Endodermal cell (in vitro differentiated cells): Measurements from ENCODE around the gene SLC18B1. TPM values are rescaled to one million over a fixed set of nuclear protein-coding genes. Genes with fewer than 3 reads are reported as not detected.

ENCODE experiments used
- DNase-seq: peaks from one replicate; pipeline ENCODE4 v3.0.0-alpha.2; 2017
- H3K27ac ChIP-seq: 2 replicates; pipeline ENCODE4 v1.5.1; 2013; ENCODE audit warnings: mild to moderate bottlenecking, low read depth, low read length, moderate library complexity
- H3K27me3 ChIP-seq: 2 replicates; pipeline ENCODE4 v1.6.1; 2013; ENCODE audit warnings: mild to moderate bottlenecking, low read length, moderate library complexity; ENCODE audit not compliant: insufficient read depth, control insufficient read depth, poor library complexity, severe bottlenecking
- H3K36me3 ChIP-seq: 2 replicates; pipeline ENCODE4 v1.7.0; 2013; ENCODE audit warnings: mild to moderate bottlenecking, low read length, moderate library complexity; ENCODE audit not compliant: control insufficient read depth, insufficient read depth
- H3K4me1 ChIP-seq: one replicate; pipeline ENCODE4 v1.7.0; 2013; ENCODE audit warnings: low read length; ENCODE audit not compliant: control insufficient read depth, insufficient read depth
- H3K4me3 ChIP-seq: 2 replicates; pipeline ENCODE4 v1.5.1; 2013; ENCODE audit warnings: mild to moderate bottlenecking, low read length, moderate library complexity
- H3K9ac ChIP-seq: 2 replicates; pipeline ENCODE4 v1.6.1; 2013; ENCODE audit warnings: mild to moderate bottlenecking, low read length, moderate library complexity; ENCODE audit not compliant: poor library complexity, severe bottlenecking; ENCODE audit errors: extremely low read depth
- H3K9me3 ChIP-seq: 2 replicates; pipeline ENCODE4 v1.6.1; 2013; ENCODE audit warnings: mild to moderate bottlenecking, low read length, moderate library complexity; ENCODE audit not compliant: control insufficient read depth
- H3K27ac Mint-ChIP-seq: 2 replicates; pipeline ENCODE4 v1.8.0; 2020; ENCODE audit warnings: mixed read lengths
- H3K27me3 Mint-ChIP-seq: 2 replicates; pipeline ENCODE4 v1.8.0; 2021; ENCODE audit warnings: mild to moderate bottlenecking, mixed read lengths; ENCODE audit not compliant: insufficient read depth
- H3K36me3 Mint-ChIP-seq: 2 replicates; pipeline ENCODE4 v1.8.0; 2020; ENCODE audit warnings: low read depth, mixed read lengths
- H3K4me1 Mint-ChIP-seq: 2 replicates; pipeline ENCODE4 v1.8.0; 2020; ENCODE audit warnings: mixed read lengths
- H3K4me3 Mint-ChIP-seq: 2 replicates; pipeline ENCODE4 v1.8.0; 2020; ENCODE audit warnings: mild to moderate bottlenecking, moderate library complexity, mixed read lengths
- H3K9me3 Mint-ChIP-seq: 2 replicates; pipeline ENCODE4 v1.8.0; 2020; ENCODE audit warnings: mild to moderate bottlenecking, mixed read lengths
- WGBS, 2 experiments: methylation state at CpG; one replicate each; pipeline versions ENCODE4 v1.1.5 to v1.1.7; 2013; ENCODE audit warnings: missing lambda C conversion rate in 2 of 2, mixed read lengths in 1 of 2; ENCODE audit not compliant: insufficient coverage in 1 of 2, insufficient read length in 1 of 2; 5-methylcytosine and 5-hydroxymethylcytosine counted together
- total RNA-seq, 2 donors: library from RNA; stranded (reverse); fragmentation: NEBNext Ultra II Directional in 1 of 2; extraction: Animal tissue kit (Norgen Biotek cat#: 25700) in 1 of 2; gene quantifications; 2 replicates in 1 of 2; 3 replicates in 1 of 2; pipeline ENCODE4 v1.2.1, GENCODE V29; 2021
- TF ChIP-seq, protein P1 (sequence below): fragments of 200-600 bp; sonication (generic); conservative IDR thresholded peaks from 2 replicates; pipeline ENCODE4 v1.5.0; 2021; ENCODE audit warnings: antibody characterized with exemption, mild to moderate bottlenecking

SLC18B1 gene
- total RNA-seq, 2 donors from 2014 or later: 10.9 to 15.3 TPM

DNA sequence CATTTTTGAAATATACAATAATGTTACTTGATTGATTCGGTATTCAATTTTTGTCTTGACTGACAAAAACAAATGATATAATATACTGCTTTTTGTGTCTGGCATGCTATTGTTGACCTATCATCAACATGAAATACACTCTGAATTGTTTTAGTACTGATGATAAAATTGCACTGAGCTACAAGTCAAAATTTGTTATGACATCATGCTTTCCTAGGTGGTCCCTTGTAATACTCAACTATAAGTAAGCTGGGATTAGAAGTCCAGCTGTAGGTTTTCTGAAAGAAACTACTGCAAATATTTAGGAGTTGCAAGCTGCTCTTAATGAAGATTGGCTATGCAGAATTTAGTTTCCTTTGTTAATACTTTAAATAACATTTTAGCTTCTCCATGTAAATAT, 32.9 kb downstream of the SLC18B1 start:
- DNase-seq: no peak
- no peaks in the 10 kb centered on the region for H3K27me3 ChIP-seq
- H3K4me3 ChIP-seq: no peak overlapping the region
- no peak overlapping the region for H3K9ac ChIP-seq
- H3K4me1 Mint-ChIP-seq: no peaks in the 10 kb centered on the region
- H3K36me3 Mint-ChIP-seq: peaks cover 6% of the 10 kb centered on the region
- no peaks in the 10 kb centered on the region for H3K4me1 ChIP-seq
- no peak overlapping the region for H3K27ac Mint-ChIP-seq
- H3K9me3 Mint-ChIP-seq: no peaks in the 10 kb centered on the region
- H3K27ac ChIP-seq: no peak overlapping the region
- no peaks in the 10 kb centered on the region for H3K27me3 Mint-ChIP-seq
- no peaks in the 10 kb centered on the region for H3K9me3 ChIP-seq
- no peaks in the 10 kb centered on the region for H3K36me3 ChIP-seq
- no peak overlapping the region for H3K4me3 Mint-ChIP-seq
- 57 to 100% methylated on average over 1 of the region's 1 CpG for WGBS, 2 experiments
- TF ChIP-seq, protein P1, sequence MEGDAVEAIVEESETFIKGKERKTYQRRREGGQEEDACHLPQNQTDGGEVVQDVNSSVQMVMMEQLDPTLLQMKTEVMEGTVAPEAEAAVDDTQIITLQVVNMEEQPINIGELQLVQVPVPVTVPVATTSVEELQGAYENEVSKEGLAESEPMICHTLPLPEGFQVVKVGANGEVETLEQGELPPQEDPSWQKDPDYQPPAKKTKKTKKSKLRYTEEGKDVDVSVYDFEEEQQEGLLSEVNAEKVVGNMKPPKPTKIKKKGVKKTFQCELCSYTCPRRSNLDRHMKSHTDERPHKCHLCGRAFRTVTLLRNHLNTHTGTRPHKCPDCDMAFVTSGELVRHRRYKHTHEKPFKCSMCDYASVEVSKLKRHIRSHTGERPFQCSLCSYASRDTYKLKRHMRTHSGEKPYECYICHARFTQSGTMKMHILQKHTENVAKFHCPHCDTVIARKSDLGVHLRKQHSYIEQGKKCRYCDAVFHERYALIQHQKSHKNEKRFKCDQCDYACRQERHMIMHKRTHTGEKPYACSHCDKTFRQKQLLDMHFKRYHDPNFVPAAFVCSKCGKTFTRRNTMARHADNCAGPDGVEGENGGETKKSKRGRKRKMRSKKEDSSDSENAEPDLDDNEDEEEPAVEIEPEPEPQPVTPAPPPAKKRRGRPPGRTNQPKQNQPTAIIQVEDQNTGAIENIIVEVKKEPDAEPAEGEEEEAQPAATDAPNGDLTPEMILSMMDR: no peak

DNA sequence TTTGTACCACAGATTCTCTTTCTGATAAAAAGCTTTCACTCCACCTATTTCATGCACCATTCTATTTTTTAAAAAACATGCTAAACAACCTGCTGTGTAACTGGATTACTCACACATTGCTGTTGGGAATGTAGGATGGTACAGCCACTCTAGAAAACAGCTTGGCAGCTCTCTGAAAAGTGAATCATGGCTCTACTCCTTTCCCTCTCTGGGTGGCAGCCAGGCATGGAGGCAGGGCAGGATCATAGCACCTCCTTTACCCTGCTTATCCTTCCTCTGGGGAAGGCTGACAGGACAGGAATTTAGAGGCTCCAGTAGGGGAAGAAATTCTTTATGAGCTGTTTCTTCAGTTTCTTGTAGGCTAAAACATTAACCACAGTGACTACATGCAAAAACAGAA, 34.1 kb downstream of the SLC18B1 start:
- Histone ChIP-seq H3K27ac (no peak overlapping the region), H3K36me3 (no peaks in the 10 kb centered on the region), H3K4me3 (no peak overlapping the region), H3K4me1 (no peaks in the 10 kb centered on the region), H3K9ac (no peak overlapping the region), H3K9me3 (no peaks in the 10 kb centered on the region), H3K27me3 (no peaks in the 10 kb centered on the region)
- no peaks in the 10 kb centered on the region for H3K4me1 Mint-ChIP-seq
- DNase-seq: peak; percentile 46
- no peak overlapping the region for H3K4me3 Mint-ChIP-seq
- H3K27me3 Mint-ChIP-seq: no peaks in the 10 kb centered on the region
- H3K9me3 Mint-ChIP-seq: no peaks in the 10 kb centered on the region
- no peak overlapping the region for H3K27ac Mint-ChIP-seq
- H3K36me3 Mint-ChIP-seq: no peaks in the 10 kb centered on the region
- TF ChIP-seq, protein P1: no peak

DNA sequence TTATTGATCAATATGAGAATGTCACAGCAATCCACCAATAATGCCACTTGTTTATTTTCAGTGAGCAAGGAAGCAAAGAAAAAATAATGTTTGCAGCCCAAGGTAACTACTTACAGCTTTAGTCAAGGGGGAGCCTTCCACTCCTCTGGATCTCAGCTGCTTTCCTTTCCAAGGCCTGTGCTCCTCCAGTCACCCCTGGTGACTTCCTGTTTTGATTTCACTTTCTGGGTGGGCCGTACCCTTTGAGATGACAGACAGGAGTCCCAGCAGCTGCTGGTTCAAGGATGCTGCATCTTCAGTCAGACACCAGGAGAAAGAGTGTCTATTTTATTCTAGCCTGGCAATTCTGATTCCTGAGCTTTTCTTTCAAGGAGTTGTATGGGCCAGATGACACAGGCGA, 35.2 kb downstream of the SLC18B1 start:
- TF ChIP-seq, protein P1: no peak
- H3K4me3 Mint-ChIP-seq: no peak overlapping the region
- 85 to 93% methylated on average over 2 of the region's 2 CpGs for WGBS, 2 experiments
- H3K4me1 Mint-ChIP-seq: no peaks in the 10 kb centered on the region
- no peaks in the 10 kb centered on the region for H3K4me1 ChIP-seq
- H3K27ac Mint-ChIP-seq: no peak overlapping the region
- no peak overlapping the region for H3K9ac ChIP-seq
- H3K27me3 ChIP-seq: no peaks in the 10 kb centered on the region
- no peaks in the 10 kb centered on the region for H3K36me3 Mint-ChIP-seq
- H3K4me3 ChIP-seq: no peak overlapping the region
- H3K9me3 ChIP-seq: no peaks in the 10 kb centered on the region
- H3K27me3 Mint-ChIP-seq: no peaks in the 10 kb centered on the region
- H3K9me3 Mint-ChIP-seq: no peaks in the 10 kb centered on the region
- H3K27ac ChIP-seq: no peak overlapping the region
- DNase-seq: peak; percentile 45
- no peaks in the 10 kb centered on the region for H3K36me3 ChIP-seq
